ENCODE results near the gene AGMAT. TPM values are rescaled to one million over a fixed set of nuclear protein-coding genes. Genes with fewer than 3 reads are reported as not detected.

AGMAT gene
- total and polyA plus RNA-seq, 3 experiments from 2014 or later, result 6.2 to 19.7 (median 18.5) TPM

GRCh38 chr1:15624133-15624714 lies 39.4 kb upstream of the AGMAT start:
- H3K36me3 Mint-ChIP-seq, result peaks cover 0 to 51% (median 13%) of the 10 kb centered on the region in 3 donors
- ChIA-PET CTCF (no interaction called here), POLR2A (no interaction called here)
- H3K4me3 Mint-ChIP-seq, result peak overlapping the region in 1 of 7 donors; percentile 9
- H3K4me3 ChIP-seq (ENCODE audit: low read length), result no peak overlapping the region
- DNase-seq, result no peak
- no peaks in the 10 kb centered on the region for H3K36me3 ChIP-seq (ENCODE audit: insufficient read depth, low read length)
- H3K27ac Mint-ChIP-seq, result peak overlapping the region in 4 of 8 donors; percentile 1 to 84 (median 44)
- H3K4me1 ChIP-seq (ENCODE audit: insufficient read depth, low read length), result peaks cover 43% of the 10 kb centered on the region
- H3K9me3 Mint-ChIP-seq, result no peaks in the 10 kb centered on the region
- peaks cover 50 to 80% (median 74%) of the 10 kb centered on the region in 3 donors for H3K4me1 Mint-ChIP-seq
- H3K27me3 ChIP-seq (ENCODE audit: insufficient read depth, low read length, poor library complexity, severe bottlenecking), result no peaks in the 10 kb centered on the region
- no peaks in the 10 kb centered on the region for H3K27me3 Mint-ChIP-seq
- no peak overlapping the region for H3K27ac ChIP-seq (ENCODE audit: low read depth, low read length)
- no peaks in the 10 kb centered on the region for H3K9me3 ChIP-seq (ENCODE audit: low read length)

GRCh38 chr1:15623435-15623834 lies 38.6 kb upstream of the AGMAT start:
- Mint-ChIP-seq H3K27me3 (no peaks in the 10 kb centered on the region), H3K27ac (peak overlapping the region in 1 of 8 donors; percentile 70), H3K36me3 (peaks cover 0 to 47% (median 10%) of the 10 kb centered on the region in 3 donors), H3K4me1 (peaks cover 55 to 88% (median 80%) of the 10 kb centered on the region in 3 donors), H3K4me3 (no peak overlapping the region), H3K9me3 (no peaks in the 10 kb centered on the region)
- CTCF ChIA-PET, result no interaction called here
- Histone ChIP-seq H3K27ac (ENCODE audit: low read depth, low read length) (no peak overlapping the region), H3K9me3 (ENCODE audit: low read length) (no peaks in the 10 kb centered on the region), H3K27me3 (ENCODE audit: insufficient read depth, low read length, poor library complexity, severe bottlenecking) (no peaks in the 10 kb centered on the region), H3K4me1 (ENCODE audit: insufficient read depth, low read length) (peaks cover 51% of the 10 kb centered on the region), H3K36me3 (ENCODE audit: insufficient read depth, low read length) (no peaks in the 10 kb centered on the region), H3K4me3 (ENCODE audit: low read length) (no peak overlapping the region)
- POLR2A ChIA-PET, result no interaction called here
- no peak for DNase-seq

- Histone ChIP-seq H3K27me3 (ENCODE audit: insufficient read depth, low read length, poor library complexity, severe bottlenecking) (no peaks in the 10 kb centered on the region), H3K27ac (ENCODE audit: low read depth, low read length) (no peak overlapping the region), H3K36me3 (ENCODE audit: insufficient read depth, low read length) (no peaks in the 10 kb centered on the region), H3K9me3 (ENCODE audit: low read length) (no peaks in the 10 kb centered on the region), H3K4me3 (ENCODE audit: low read length) (no peak overlapping the region), H3K4me1 (ENCODE audit: insufficient read depth, low read length) (peaks cover 54% of the 10 kb centered on the region)
- Mint-ChIP-seq H3K36me3 (peaks cover 0 to 49% (median 7%) of the 10 kb centered on the region in 3 donors), H3K4me1 (peaks cover 53 to 88% (median 81%) of the 10 kb centered on the region in 3 donors), H3K9me3 (no peaks in the 10 kb centered on the region), H3K27ac (peak overlapping the region; percentile 1 to 90 (median 44)), H3K27me3 (no peaks in the 10 kb centered on the region), H3K4me3 (peak overlapping the region in 1 of 7 donors; percentile 42)
- ChIA-PET POLR2A (no interaction called here), CTCF (interaction anchor here (1.4 kb wide), 1 partner anchor 19 kb away, joined by 5 read pairs; no protein-coding TSS in a partner anchor)
- DNase-seq, result no peak
These were observed 38.0 kb upstream of the AGMAT start for GRCh38 chr1:15622712-15623373.

GRCh38 chr1:15621975-15622374 lies 37.1 kb upstream of the AGMAT start:
- H3K9me3 Mint-ChIP-seq, result no peaks in the 10 kb centered on the region
- peaks cover 48 to 80% (median 73%) of the 10 kb centered on the region in 3 donors for H3K4me1 Mint-ChIP-seq
- Histone ChIP-seq H3K9me3 (ENCODE audit: low read length) (no peaks in the 10 kb centered on the region), H3K27me3 (ENCODE audit: insufficient read depth, low read length, poor library complexity, severe bottlenecking) (no peaks in the 10 kb centered on the region), H3K36me3 (ENCODE audit: insufficient read depth, low read length) (no peaks in the 10 kb centered on the region), H3K27ac (ENCODE audit: low read depth, low read length) (no peak overlapping the region), H3K4me1 (ENCODE audit: insufficient read depth, low read length) (peaks cover 54% of the 10 kb centered on the region), H3K4me3 (ENCODE audit: low read length) (no peak overlapping the region)
- DNase-seq, result no peak
- CTCF ChIA-PET, result interaction anchor here (1.4 kb wide), 1 partner anchor 18 kb away, joined by 5 read pairs; no protein-coding TSS in a partner anchor
- H3K27ac Mint-ChIP-seq, result peak overlapping the region in 3 of 8 donors; percentile 36 to 81 (median 53)
- POLR2A ChIA-PET, result no interaction called here
- no peaks in the 10 kb centered on the region for H3K27me3 Mint-ChIP-seq
- H3K36me3 Mint-ChIP-seq, result peaks cover 0 to 41% (median 5%) of the 10 kb centered on the region in 3 donors
- peak overlapping the region in 1 of 7 donors; percentile 42 for H3K4me3 Mint-ChIP-seq

- peaks cover 62% of the 10 kb centered on the region for H3K4me1 ChIP-seq (ENCODE audit: insufficient read depth, low read length)
- no peaks in the 10 kb centered on the region for H3K27me3 Mint-ChIP-seq
- peak overlapping the region in 3 of 7 donors; percentile 15 to 69 (median 52) for H3K4me3 Mint-ChIP-seq
- H3K36me3 ChIP-seq (ENCODE audit: insufficient read depth, low read length), result no peaks in the 10 kb centered on the region
- no peaks in the 10 kb centered on the region for H3K9me3 ChIP-seq (ENCODE audit: low read length)
- no peak for DNase-seq
- ChIA-PET CTCF (interaction anchor here (0.9 to 1.4 kb wide), 3 partner anchors 17 to 28 kb away, joined by 3 to 5 read pairs (median 3); no protein-coding TSS in a partner anchor), POLR2A (interaction anchor here (1.4 kb wide), 1 partner anchor 94 kb away, joined by 5 read pairs; the partner anchor contains the start of gene DNAJC16)
- no peak overlapping the region for H3K4me3 ChIP-seq (ENCODE audit: low read length)
- H3K36me3 Mint-ChIP-seq, result peaks cover 0 to 32% (median 3%) of the 10 kb centered on the region in 3 donors
- no peak overlapping the region for H3K27ac ChIP-seq (ENCODE audit: low read depth, low read length)
- peaks cover 52 to 77% (median 75%) of the 10 kb centered on the region in 3 donors for H3K4me1 Mint-ChIP-seq
- H3K9me3 Mint-ChIP-seq, result no peaks in the 10 kb centered on the region
- H3K27me3 ChIP-seq (ENCODE audit: insufficient read depth, low read length, poor library complexity, severe bottlenecking), result no peaks in the 10 kb centered on the region
- H3K27ac Mint-ChIP-seq, result peak overlapping the region in 7 of 8 donors; percentile 9 to 84 (median 76)
These were observed 36.2 kb upstream of the AGMAT start for GRCh38 chr1:15620902-15621682.

DNA sequence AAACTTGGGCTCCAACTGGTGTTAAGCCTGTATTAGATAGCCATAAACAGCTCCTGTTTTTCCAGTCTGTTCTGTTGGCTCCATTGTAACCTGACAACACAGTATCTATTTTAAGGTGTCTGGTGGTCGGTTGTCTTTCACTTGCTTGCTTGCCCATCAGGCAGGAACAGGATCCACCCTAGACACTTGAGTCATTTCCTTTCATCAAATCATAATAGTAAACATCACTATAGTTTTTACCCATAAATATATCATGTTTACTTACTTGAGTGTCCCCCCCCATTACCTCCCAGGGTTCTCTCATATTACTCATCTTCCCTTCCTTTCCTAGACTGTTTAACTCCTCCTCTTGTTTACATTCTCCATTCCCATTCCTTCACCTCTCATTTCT lies 35.3 kb upstream of the AGMAT start:
- H3K9me3 ChIP-seq (ENCODE audit: low read length), result no peaks in the 10 kb centered on the region
- peak overlapping the region; percentile 45 for H3K27ac ChIP-seq (ENCODE audit: low read depth, low read length)
- Mint-ChIP-seq H3K4me1 (peaks cover 50 to 70% (median 67%) of the 10 kb centered on the region in 3 donors), H3K27ac (peak overlapping the region; percentile 1 to 84 (median 63)), H3K36me3 (peaks cover 0 to 29% (median 2%) of the 10 kb centered on the region in 3 donors), H3K9me3 (no peaks in the 10 kb centered on the region), H3K4me3 (peak overlapping the region; percentile 13 to 92 (median 65)), H3K27me3 (no peaks in the 10 kb centered on the region)
- DNase-seq, result peak in 1 of 5 donors; percentile 27
- no peaks in the 10 kb centered on the region for H3K36me3 ChIP-seq (ENCODE audit: insufficient read depth, low read length)
- ChIA-PET POLR2A (interaction anchor here (1.4 kb wide), 1 partner anchor 93 kb away, joined by 5 read pairs; the partner anchor contains the start of gene DNAJC16), CTCF (interaction anchor here (0.9 to 1.0 kb wide), 2 partner anchors 17 to 27 kb away, joined by 3 read pairs; no protein-coding TSS in a partner anchor)
- no peaks in the 10 kb centered on the region for H3K27me3 ChIP-seq (ENCODE audit: insufficient read depth, low read length, poor library complexity, severe bottlenecking)
- no peak overlapping the region for H3K4me3 ChIP-seq (ENCODE audit: low read length)
- H3K4me1 ChIP-seq (ENCODE audit: insufficient read depth, low read length), result peaks cover 62% of the 10 kb centered on the region

- peak overlapping the region; percentile 76 to 95 (median 90) for H3K27ac Mint-ChIP-seq
- H3K27me3 Mint-ChIP-seq, result no peaks in the 10 kb centered on the region
- CTCF ChIA-PET, result no interaction called here
These were observed 34.0 kb upstream of the AGMAT start for GRCh38 chr1:15618655-15619525.

More at GRCh38 chr1:15618655-15619525, 34.0 kb upstream of the AGMAT start:
- Histone ChIP-seq H3K27me3 (ENCODE audit: insufficient read depth, low read length, poor library complexity, severe bottlenecking) (no peaks in the 10 kb centered on the region), H3K36me3 (ENCODE audit: insufficient read depth, low read length) (no peaks in the 10 kb centered on the region), H3K4me1 (ENCODE audit: insufficient read depth, low read length) (peaks cover 54% of the 10 kb centered on the region), H3K4me3 (ENCODE audit: low read length) (peak overlapping the region; percentile 96), H3K27ac (ENCODE audit: low read depth, low read length) (peak overlapping the region; percentile 91), H3K9me3 (ENCODE audit: low read length) (no peaks in the 10 kb centered on the region)
- no peak for DNase-seq
- H3K9me3 Mint-ChIP-seq, result no peaks in the 10 kb centered on the region
- peaks cover 42 to 59% (median 56%) of the 10 kb centered on the region in 3 donors for H3K4me1 Mint-ChIP-seq
- peaks cover 0 to 22% (median 2%) of the 10 kb centered on the region in 3 donors for H3K36me3 Mint-ChIP-seq
- H3K4me3 Mint-ChIP-seq, result peak overlapping the region; percentile 92 to 97 (median 93)
- POLR2A ChIA-PET, result interaction anchor here (0.6 to 1.6 kb wide), 4 partner anchors 16 to 70 kb away, joined by 3 to 11 read pairs (median 8); partner anchors contain the start of gene PLEKHM2
